NCI-H510A treated with DMSO at 0.1 percent for 48 hours (cell line): ENCODE results near the gene MBP.

Source experiments
- DNase-seq: peaks from one replicate; lab custom pipeline; 2025; lab: John Stamatoyannopoulos, UW

MBP gene

DNA sequence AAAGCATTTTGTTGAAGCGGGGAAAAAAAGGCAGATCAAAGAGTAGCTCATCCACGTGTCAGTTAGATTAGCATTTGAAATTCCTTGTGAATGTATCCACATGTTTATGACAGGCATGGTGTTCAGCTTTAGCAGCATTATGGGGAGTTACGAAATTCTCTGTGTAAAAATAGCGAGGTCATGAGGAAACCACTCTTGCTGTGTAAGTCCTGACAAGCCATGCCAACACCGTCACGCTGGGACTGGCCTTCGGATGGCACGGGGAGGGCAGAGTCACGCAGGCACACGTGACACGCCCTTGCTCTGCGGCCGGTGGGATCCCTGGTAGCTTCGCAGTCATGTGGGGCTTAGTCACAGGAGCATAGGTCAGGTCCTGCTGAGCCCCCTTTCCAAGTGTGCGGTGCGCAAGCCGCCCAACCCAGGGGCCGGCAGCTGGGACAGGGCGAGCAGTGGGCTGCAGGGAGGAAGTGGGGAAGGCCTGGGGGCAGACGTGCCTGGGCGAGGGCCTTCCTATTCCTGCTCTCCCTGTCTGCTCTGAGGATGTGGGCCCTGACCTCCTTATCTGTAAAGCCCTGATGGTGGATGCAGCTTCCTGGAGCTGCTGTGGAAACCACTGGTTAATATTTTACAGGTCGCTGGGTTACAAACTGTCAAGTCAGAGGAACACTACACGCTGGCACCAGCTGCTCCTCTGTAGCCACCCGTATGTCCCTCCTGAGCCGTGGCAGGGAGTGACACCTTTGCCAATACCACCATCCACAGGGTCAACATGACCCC lies 18.0 kb downstream of the MBP start:
- DNase-seq, result no peak

DNA sequence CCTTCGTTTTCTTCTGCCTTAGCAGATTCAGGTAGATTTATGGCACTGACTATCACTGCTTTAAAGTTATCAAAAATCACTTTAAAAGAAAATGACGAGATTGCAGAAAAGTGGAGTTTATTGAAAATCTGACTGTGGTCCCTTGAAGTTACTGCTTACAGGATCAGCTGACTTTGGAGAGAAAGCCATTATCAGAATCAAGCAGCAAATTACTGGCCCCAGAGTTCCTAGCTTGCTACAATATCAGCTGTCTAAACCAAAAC lies 18.5 kb downstream of the MBP start:
- no peak for DNase-seq

DNA sequence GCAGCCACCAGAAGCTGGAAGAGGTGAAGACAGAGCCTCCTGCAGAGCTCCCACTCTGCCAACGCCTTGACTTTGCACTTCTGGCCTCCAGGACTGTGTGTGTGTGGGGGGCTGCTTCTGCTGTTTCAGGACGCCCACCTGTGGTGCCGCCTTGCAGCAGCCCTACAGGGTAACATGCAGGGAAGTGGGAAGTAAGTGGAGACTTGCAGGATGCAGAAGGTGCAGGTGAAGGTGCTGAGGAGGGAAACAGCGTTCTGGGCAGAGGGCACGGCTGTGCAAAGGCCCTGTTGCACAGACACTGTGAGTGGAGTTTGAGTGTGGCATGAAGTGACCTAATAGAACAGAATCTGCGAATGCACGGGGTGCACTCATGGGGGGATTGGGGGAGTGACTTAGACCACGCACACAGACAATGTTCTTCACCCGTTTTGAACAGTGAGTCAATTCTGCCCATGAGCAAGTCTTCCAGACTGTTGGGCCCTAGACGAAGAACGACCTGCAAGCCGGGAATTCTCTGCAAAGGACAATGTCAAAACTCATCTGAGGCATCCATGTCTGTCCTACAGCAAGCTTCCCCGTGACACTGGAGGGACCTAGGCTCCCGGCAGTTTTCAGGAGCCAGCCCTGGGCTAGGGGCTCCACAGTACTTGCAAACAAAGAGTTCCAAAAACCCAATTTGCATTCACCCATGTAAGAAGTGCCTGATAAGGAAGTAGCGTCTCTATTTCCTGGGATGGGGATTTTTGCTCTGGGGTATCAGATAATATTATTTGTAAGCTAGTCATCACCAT lies 19.0 kb downstream of the MBP start:
- no peak for DNase-seq

DNA sequence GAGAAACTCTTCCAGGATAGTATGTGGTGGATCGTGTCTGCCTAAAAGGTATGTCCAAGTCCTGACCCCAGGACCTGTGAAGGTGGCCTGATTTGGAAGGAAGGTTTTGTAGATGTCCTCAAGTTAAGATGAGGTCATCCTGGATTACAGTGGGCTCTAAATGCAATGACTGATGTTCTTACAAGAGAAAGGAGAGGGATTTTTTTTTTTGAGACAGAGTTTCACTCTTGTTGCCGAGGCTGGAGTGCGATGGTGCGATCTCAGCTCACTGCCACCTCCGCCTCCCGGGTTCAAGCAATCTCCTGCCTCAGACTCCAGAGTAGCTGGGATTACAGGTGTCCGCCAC lies 19.9 kb downstream of the MBP start:
- DNase-seq, result no peak

DNA sequence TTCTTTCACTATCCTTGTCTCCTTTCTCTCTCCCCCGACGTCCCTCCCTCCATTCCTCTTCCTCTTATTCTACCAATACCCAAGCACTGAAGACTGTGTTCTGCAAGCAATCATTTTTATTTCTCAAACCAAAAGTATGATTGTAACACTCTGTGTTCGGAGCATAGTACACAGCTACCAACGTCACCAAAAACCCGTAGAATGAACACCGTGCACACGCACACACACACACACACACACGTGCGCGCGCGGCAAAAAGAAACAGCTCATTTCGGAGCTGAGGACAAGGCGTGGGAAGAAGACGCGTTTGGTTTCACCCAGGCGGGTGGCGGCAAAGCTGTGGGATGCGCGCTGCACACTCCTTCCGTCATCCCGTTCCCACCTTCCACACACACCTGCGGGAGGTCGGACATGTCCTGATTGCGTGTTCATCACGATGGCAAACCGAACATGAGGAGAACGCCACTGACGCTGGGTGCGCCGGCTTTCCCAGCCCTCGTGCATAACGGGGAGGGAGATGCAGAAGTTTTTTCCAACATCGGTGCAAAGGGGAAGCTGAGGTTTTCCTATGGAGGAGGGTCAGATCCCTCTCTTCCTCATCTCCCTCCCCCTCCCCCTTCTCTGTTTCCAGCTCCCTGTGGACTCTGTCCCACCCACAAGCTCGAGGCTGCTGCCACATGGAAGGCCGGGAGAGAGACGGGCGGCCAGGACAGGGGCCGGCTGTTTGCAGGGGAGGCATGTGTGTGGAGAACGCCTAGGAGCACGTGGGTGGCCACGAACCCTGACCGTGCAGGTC lies 20.4 kb downstream of the MBP start:
- DNase-seq, result no peak

DNA sequence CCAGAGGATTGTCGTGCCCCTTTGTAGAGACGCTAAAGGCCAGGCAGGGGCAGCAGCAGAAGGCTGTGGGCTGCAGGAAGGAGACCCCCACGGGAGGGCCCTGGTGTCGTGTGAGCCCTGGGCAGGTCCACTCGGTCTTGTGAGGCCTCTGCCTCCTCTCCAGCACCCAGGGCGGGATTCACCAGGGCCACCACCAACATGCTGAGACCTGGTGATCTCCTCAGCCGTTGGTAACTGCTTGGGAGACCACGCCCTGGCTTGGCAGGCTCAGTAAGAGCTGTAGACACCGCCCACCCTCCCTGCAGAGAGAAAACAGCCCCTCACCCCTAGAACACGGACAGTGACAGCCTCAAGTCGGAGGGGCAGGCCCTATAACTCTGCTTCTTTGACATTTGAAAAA lies 21.1 kb downstream of the MBP start:
- DNase-seq, result no peak

DNA sequence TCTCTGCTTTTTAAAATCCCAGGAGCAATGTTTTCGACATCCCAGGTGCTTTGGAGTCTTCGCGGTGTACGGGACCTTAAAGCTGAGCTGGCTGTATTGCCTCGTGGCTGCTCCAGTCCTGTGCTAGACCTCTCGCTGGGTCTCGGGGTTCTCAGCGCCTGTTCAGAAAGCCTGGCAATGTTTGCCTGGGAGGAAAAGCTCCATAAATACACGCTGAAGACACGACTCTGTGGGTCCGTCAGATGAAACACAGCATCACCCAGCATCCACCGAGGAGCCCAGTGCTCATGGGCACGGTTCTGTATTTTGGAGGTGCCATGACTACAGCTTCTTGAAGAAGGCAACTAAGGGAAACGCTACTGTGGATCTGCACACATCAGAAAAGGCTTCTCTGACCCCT lies 21.6 kb downstream of the MBP start:
- DNase-seq, result no peak

DNA sequence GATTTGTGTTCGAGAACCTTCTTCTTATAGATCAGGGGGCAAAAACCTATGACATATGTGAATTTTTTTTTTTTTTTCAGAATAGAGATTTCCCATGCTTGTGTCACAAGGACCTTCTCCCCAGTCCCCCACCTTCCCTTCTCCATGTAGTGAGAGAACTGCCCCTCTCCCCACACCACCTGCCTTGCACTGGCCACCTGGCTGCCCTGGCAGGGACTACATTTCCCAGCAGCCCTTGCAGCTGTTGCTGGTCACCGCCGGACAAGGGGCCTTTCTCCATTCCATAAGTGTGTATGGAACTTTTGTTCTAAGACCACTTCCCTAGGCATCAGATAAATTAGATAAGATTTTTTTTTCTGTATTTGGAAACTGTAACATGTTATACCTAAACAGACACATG lies 22.2 kb downstream of the MBP start:
- DNase-seq, result no peak

DNA sequence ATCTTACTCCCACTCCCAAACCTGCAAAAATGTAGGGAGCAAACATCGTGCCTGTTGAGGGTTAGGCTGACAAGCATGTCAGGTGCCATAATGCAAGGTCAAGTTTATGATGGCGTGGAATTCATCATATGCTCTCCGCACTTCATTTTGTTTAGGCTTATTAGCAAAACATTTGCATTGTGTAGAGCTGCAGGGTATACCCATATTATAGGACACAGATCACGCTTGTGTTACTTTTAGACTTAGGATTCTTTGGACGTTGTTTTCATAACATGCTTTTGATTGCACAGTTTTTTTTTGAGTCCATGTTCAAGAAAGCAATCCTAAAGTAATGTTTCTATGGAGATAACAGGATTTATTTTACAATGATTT lies 22.9 kb downstream of the MBP start:
- no peak for DNase-seq

- no peak for DNase-seq
Observed at GRCh38 chr18:77108821-77109647, 23.5 kb downstream of the MBP start.

DNA sequence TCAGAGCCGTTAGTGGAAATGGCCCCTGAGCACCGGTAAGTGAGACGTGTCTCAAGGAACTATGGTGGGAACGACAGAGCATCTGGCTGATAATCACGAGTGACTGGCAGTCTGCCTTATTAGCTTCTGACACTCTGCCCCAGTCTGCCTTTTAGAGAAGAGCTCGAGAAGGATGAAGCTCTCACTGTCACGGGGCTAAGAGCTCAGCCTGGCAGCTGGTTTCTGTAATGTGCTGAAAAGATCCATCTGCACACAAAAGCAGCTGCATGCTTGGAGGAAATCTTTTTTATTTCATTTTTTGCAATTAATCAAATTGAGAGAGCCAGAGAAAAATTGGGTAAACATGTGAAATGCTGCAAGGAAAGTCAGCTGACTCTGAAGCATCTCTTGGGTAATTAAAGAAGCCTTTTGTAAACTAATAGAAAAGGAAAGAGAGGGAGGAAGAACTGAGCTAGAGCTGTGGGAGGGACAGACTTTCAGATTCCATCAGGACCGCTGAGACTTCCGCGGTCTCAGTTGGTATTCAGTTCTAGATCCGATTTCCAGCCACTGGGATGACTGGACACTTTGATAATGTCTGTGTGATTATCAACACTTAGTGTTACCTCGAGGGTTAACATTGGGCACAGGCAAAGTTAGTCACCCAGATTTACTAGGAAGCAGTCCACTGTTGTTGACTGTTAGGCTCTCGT lies 24.4 kb downstream of the MBP start:
- no peak for DNase-seq

DNA sequence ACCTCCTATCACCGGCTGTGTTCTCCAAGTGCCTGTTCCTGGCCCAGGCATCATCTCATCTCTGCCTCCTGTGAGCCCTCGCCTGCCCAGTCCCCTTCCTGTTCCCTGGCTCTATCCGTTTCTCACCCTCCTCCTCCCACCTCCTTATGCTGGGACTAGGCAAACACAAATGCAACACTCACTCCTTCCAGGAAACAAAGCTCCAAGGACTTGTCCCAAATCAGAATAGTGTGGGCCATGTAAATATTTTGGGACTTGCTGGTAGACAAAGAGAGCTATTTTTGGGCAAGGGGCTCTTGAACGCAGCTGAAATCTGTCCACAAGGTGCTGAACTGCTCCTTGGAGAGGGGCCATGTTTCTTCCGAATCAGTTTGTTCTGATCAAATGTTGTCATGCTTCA lies 25.3 kb downstream of the MBP start:
- DNase-seq, result no peak

DNA sequence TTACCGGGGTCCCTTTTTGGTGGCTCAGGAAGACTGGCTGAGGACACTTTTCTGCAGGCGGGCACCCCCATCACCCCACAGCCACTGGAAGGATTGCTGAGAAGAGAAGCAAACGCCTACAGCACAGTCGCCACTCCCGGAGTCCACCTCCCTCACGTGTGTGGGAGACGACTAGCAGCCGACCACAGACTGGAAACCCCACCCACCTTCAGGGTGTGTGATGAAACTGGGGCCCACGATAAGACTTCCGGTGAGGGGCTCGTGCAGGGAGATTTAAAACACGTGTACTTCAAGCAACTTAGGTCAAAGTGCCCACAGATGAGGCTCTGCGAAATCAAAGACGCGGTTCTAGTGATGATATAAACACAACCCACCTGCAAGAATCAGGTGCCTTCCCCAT lies 26.3 kb downstream of the MBP start:
- no peak for DNase-seq

- no peak for DNase-seq
Observed at GRCh38 chr18:77105680-77106079, 26.9 kb downstream of the MBP start.

- no peak for DNase-seq
Observed at GRCh38 chr18:77105028-77105427, 27.6 kb downstream of the MBP start.

- DNase-seq, result no peak
Observed at GRCh38 chr18:77103991-77104531, 28.5 kb downstream of the MBP start.

DNA sequence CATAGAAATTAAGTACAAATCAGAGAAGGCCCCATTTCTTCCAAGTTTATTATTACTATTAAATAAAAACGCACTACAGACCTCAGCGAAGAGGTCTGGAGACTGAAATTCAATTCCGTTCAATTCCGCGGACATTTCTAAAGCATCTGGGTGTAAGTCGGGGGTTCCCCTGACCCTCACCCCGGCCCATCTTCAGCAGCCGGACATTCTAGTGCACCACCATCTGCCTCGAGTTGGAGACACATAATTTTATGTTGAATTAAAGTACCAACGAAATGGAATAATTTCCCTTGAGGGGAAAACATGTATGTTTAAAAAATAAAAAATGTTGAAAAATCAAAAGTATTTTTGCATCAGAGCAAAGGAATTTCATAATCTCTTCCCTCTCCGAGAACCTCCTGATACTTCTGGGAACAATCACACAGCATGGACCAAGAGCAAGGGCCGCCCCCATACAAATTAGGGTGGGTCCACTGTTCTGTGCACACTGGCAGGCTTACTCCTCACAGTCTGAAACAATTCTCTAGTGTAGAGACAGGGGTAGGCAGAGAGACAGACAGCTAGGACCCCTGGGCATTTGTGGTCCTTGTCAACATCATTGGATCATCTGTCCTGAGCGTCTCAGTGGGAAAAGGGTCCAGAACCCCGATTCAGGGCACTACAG lies 29.3 kb downstream of the MBP start:
- no peak for DNase-seq

- no peak for DNase-seq
Observed at GRCh38 chr18:77102259-77103040, 30.1 kb downstream of the MBP start.

DNA sequence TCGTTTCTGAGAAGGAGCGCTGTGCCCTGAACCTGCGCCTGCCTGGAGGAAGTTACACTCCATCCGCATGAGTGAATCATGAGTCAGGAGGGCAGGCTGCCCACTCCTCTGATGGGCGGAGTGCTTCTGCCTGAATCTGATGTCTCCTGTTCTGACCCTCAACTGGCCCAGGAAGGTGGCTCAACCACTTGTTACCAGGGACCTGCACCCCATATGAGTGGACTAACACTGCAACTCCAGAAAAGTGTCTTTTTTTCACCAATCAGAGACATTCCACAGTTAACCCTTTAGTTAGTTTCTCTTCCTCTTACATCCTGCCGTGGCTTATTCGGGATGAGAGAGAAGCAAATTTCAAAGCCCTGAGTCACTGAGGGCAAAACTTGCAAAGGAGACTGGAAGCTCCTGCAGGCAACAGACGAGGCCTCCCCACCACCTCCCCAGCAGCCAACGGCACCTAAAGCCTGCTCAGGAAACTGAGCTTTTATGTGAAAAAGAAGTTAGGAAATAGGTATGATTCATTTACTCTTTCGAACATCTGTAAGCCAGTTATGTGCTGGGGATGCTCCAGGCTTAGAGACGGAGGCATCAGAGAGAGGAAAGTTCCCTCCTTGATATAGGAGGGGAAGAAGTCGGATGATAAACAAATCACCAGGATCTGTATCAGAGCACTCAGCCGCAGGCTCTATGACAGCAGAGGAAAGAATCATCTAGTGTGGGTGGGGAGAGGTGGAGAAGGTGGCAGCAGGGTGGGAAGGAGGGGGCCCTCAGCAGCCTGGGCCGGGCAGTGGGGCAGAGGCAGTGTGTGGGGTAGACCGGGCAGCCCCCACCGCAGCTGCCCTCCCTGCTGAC lies 30.9 kb downstream of the MBP start:
- no peak for DNase-seq
